Gastroesophageal sphincter (tissue), 3 donors: ENCODE data around the gene PTPN14.

Experiments used
- POLR2A ChIP-seq, 2 donors: fragments of 450-650 bp; IDR thresholded peaks; one replicate each; pipeline ENCODE4 v1.6.1; 2017; ENCODE audit warnings: antibody characterized with exemption in 2 of 2, mild to moderate bottlenecking in 2 of 2, moderate library complexity in 1 of 2
- POLR2AphosphoS5 ChIP-seq: sonication (generic); formaldehyde crosslinking; IDR thresholded peaks from one replicate; pipeline ENCODE4 v1.6.1; 2017; ENCODE audit warnings: antibody characterized with exemption
- TF ChIP-seq, protein P1 (sequence below), 4 experiments: fragments of 200-600 bp in 2 of 4; fragments of 450-650 bp in 2 of 4; sonication (generic) in 1 of 4; IDR thresholded peaks; one replicate each; pipeline ENCODE4 v1.5.1; 2017 to 2019; ENCODE audit warnings: antibody characterized with exemption in 4 of 4, mild to moderate bottlenecking in 2 of 4, moderate library complexity in 2 of 4

- TF ChIP-seq, protein P1, sequence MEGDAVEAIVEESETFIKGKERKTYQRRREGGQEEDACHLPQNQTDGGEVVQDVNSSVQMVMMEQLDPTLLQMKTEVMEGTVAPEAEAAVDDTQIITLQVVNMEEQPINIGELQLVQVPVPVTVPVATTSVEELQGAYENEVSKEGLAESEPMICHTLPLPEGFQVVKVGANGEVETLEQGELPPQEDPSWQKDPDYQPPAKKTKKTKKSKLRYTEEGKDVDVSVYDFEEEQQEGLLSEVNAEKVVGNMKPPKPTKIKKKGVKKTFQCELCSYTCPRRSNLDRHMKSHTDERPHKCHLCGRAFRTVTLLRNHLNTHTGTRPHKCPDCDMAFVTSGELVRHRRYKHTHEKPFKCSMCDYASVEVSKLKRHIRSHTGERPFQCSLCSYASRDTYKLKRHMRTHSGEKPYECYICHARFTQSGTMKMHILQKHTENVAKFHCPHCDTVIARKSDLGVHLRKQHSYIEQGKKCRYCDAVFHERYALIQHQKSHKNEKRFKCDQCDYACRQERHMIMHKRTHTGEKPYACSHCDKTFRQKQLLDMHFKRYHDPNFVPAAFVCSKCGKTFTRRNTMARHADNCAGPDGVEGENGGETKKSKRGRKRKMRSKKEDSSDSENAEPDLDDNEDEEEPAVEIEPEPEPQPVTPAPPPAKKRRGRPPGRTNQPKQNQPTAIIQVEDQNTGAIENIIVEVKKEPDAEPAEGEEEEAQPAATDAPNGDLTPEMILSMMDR (IDR thresholded peaks at IDR 0.05): no peak
- no peak for TF ChIP-seq POLR2A (IDR thresholded peaks at IDR 0.05)
- no peak for TF ChIP-seq POLR2AphosphoS5
Measured at GRCh38 chr1:214384373-214385079, 166.9 kb downstream of the PTPN14 start.
